GM19452 (cell line): Measurements from ENCODE around the gene MRAS.
"Not testable (repeated sequence)": the region's sequence is repeated elsewhere in the genome, so short reads cannot be mapped to it uniquely, and the experiment has no call there.

Experiments
- ATAC-seq: cut with Tn5 transposase; IDR thresholded peaks from one replicate; pipeline ENCODE4 v1.9.1; 2021; ENCODE audit not compliant: unreplicated experiment

The MRAS gene

DNA sequence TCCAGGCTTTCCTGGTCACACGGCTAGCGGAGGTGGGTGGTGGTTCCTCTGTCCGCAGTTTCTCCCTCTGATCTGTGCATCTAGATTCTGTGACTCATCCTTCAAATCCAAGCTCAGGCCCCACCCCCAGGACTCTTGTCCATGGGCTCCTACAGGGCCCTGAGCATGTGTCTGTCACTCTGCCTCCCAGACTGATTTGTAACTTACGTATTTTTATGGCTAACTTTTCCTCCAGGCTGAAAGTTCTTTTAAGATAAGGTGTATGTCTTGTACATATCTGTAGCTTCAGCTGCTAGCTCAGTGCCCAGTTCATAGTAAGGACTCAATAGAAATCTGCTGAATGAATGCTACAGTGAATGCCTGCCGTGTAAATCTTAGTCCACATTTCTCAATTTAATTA is 94.1 kb downstream of the MRAS start:
- no peak for ATAC-seq

DNA sequence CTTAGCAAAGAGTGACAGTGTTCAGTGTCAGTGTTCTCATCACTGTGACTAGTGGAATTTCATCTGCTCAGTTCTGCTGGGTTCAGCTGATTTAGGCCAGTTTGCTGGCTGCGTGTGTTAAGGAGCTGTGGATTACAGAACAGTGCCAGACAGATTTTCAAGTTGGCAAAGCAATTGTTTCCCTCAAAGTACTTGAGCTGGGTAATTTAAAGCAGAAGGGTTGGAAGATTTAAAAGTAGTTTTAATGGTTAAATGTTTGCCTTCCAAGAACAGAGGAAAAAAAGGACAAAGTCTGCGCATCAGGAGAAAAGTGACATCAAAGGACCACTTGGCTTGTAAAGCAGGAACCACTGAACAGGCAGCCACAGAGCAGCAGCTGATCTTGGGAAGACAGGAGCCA is 94.7 kb downstream of the MRAS start:
- ATAC-seq, result no peak

DNA sequence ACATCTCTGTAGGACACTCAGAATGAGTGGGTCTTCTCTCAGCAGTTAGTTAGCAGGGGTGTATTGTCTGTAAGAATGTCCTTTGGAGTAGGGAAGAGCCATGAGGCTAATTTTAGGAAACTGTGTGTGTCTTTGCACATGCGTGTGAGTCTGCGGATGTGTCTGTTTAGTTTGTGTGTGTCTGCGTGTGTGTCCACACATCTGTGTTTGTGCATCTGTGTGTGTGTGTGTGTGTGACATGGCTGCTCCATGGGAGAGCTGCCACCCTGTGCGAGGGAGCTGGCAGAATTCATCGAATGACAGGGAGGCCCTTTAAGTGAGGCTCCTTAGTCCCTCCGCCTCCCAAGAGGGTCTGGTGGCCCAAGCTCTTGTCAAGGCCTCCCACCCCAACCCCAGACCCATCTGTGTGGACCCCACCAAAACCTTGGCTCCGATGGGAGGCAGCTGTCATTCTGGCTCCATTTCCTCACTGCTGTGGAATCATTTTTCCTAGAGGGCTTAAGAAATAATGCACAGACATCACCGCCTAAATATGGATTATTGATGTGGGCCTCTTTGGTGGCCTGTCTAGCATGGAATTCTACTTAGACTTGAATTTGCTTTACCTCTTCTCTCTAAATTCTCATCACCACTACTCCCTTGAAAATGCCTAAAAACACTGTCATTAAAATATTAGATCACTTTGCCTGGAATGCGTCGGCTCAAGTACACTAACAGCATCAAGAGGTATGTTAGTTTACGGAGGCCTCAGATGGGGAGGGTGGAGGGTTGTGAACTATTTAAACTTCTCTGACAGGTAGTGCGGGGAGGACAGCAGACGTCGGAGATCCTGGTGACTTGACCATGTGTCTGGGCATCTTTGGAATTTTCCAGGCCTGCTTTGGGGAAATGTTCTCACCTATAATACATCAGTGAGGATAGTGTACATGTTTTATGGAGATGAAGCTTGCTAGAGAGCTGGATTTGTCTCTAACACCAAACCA is 95.4 kb downstream of the MRAS start:
- no peak for ATAC-seq

DNA sequence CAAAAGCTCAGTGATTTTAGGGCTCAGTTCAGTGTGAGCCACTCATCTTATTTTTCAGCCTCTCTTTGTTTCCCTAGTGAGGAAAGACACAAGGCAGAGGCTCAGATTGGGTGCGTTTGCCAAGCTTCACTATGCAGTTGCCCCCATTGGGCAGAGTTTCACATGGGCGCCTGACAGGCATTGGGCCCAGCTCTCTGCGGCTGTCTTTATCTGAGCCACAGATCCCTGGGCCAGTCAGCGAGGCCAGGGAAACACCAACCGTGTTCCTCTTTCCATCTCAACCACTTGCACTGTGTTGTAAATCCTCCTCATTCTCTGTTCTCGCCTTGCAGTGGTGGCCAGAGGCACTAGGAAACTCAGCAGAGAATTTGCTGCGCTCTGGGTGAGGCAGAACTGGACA is 96.9 kb downstream of the MRAS start:
- no peak for ATAC-seq

DNA sequence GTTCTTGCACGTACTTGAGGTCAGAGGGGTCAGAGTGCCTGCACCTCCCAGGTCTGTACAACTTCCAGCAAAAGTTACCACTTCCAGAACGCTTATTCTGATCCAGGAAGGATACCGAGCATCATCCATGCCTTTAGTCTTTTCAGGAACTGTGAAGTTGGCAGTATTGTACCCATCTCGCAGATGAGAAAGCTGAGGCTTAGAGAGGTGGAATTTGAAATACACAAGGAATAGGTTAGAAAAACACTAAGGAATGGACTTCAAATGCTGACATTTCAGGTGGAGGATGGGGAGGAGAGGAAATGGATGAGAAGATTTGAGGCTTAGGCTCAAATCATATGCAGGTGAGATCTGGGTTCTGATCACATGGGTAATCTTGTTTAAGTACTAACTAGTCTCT is 97.3 kb downstream of the MRAS start:
- no peak for ATAC-seq

DNA sequence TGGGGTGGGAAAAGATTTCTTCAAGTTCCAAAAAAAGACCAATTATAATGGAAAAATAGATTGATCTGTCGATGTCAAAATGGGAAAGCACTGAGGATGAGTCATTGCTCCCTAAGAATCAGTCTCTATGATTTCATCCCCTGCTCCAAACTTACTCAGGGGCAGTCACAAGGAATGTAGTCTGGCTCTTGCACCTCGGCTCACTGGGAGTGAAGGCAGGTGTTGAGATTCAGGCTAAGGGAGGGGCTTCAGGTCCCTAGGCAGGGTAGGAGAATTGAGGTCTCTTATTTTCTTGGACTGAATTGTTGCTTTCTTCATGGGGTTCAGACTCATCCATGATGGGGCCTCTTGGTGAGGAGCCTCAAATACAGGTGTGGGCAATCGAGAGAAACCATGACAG is 100.3 kb downstream of the MRAS start:
- no peak for ATAC-seq

DNA sequence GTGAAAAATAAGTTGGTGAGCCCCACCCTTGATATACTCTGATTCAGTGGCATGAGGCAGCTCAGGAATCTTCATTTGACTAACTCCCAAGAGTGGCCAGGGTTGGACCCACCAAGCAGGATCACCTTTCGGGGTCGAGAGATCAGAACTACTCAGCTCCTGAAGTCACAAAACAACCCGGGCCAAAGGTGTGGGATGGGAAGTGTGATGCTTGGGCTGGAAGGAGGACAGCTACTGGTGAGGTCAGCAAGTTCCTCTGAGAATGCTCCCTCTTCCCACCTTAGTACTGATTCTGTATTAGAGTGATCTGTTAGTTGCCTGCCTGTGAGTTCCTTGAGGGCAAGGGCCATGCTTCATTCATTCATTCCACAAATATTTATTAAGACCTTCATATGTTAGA is 101.1 kb downstream of the MRAS start:
- ATAC-seq, result no peak

DNA sequence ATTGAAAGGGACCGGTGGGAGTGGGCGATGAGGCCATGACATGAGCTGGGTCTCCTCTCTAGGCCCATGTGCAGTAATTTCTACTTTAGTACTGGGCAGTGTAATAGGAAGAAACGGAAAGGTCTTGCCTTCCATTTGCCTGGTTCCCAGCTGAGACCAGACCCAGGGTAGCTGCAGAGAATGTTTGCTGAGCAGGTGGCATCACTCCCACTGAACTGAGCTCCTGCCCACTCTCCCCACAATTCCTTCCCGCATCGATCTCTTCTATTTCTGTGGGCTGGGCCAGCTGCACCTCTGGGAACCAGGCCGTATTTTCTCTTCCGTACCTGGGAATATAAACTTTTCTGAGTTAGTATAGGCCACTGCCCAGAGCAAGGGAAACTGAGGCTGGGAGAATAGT is 101.8 kb downstream of the MRAS start:
- ATAC-seq, result no peak

DNA sequence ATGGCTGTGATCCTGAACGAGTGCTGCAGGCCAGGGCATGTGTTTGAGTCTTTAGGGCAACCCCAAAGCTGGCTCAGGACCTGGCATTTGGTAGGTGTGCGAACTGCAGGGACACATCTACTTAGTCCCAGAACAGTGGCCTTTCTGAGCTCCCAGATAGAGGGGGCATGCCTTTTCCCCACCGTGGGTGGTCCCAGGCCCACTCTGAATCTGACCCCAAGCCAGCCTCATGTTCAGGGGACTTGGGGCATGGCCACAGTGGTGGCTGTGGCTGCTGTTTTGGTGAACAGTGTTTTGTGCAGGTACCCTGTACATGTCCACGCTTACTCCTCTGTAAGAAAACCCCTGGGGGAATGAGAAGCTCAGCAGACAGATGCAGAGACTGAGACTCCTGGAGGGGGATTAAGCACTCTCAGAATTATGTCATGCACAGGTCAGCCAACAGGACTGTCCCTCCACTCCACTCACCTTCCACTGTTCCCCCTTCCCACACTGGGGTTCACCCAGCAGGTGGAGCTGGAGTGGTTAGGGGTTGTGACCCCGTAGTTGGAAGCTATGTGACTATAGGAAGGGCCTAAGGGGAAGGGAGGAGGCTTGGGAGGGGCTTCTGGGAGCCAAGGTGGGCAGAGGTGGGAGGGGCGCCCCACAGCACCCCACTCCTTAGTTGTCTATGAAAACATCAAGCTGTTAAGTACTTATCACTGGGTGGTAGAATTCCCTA is 102.5 kb downstream of the MRAS start:
- no peak for ATAC-seq

DNA sequence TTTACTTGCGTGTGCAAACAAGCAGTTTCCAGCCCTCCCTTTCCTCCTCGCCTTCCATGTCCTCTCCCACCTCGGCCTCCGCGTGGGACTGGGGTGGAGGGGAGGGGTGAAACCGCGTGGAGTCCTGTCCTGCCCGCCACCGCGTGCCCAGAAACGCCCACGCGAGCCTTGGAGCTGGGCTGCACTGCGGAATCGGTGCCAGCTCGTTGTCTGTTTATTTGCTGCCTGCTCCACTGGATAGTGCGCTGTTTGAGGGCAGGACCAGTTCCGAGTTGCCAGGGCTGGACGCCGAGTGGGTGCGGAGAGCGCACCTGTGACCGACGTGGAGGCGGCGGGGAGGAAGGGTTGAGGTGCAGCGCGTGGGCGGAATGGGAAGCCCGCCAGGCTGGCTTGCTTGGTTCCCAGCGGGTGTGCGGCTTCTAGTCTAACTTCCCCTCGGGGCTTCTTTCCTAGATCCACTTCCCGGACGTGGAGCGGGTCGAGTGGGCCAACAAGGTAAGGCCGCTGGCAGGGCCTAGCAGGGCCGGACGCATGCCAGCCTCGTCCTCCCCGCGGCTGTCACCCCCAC is 103.3 kb downstream of the MRAS start:
- no peak for ATAC-seq

DNA sequence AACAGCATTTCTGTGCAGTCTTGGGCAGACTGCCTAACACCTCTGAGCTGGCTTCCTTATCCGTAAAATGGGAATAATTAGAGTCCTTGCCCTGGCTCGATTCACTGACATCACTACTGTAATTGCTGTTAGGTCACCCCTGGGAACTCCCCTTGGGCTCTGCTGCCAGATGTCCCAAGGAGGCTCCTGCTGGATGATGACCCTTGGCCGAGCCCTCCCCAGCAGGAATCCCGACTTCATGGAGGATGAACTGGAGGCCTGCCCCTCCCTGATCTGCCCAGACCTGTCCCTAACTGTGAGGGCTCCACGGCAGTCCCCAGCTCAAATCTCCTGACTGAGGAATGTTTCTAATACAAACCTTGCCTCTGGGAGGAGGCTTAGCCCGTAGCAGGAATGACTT is 104.1 kb downstream of the MRAS start:
- no peak for ATAC-seq

DNA sequence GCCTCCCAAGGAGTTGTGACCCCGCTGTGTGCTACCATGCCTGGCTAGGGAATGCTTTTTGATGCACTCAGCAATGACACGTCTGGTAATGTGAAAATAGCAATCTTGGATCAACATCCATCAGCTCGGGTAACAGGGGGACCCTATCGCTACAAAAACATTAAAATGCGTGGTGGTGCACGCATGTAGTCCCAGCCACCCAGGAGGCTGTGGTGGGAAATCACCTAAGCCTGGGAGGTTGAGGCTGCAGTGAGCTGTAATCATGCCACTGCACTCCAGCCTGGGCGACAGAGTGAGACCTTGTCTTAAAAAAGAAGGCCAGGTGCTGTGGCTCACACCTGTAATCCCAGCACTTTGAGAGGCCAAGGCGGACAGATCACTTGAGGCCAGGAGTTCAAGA is 105.6 kb downstream of the MRAS start:
- not testable (repeated sequence) for ATAC-seq
